GM21526 (cell line): Measurements from ENCODE around the gene MYL7.
A peak's percentile ranks its signal among the peaks of the same experiment; 100 is the strongest.

Experiments used
- ATAC-seq: cut with Tn5 transposase; IDR thresholded peaks from one replicate; pipeline ENCODE4 v1.9.1; 2021; ENCODE audit warnings: moderate library complexity; ENCODE audit not compliant: unreplicated experiment, low FRiP score

Gene MYL7

DNA sequence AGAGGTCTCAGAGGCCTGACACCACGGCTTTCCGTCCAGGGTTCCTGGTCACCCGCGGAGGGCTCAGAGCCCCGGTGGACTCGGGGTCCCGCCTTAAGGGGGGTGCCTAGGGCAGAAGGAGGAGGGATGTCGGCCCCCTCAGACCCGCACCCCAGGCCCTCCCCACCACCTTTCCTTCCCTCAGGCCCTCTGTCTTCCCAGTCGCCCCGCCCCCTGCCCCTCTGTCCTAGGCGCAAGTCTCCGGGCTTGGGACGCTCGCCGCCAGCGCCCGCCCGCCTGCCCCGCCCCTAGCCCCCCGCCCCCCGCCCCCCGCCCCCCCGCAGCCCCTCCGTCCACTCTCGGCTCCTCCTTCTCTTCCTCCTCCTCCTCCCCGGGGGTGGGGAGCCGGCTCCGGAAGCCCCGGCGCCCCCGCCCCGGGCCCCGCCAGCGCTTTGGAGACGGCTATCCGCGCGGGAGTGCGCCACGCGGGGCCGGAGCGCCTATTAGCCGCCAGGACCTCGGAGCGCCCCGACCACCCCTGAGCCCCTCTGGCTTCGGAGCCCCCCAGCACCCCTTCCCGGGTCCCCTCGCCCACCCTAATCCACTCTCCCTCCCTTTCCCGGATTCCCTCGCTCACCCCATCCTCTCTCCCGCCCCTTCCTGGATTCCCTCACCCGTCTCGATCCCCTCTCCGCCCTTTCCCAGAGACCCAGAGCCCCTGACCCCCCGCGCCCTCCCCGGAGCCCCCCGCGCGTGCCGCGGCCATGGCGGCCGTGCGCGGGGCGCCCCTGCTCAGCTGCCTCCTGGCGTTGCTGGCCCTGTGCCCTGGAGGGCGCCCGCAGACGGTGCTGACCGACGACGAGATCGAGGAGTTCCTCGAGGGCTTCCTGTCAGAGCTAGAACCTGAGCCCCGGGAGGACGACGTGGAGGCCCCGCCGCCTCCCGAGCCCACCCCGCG, 36.9 kb downstream of the MYL7 start, which contains the start of gene AEBP1:
Gene AEBP1, plus strand, starts transcription at position 423 of the 937 bp plus-strand sequence. Its CDS starts 321 bp downstream, at position 744.
- ATAC-seq, result no peak

DNA sequence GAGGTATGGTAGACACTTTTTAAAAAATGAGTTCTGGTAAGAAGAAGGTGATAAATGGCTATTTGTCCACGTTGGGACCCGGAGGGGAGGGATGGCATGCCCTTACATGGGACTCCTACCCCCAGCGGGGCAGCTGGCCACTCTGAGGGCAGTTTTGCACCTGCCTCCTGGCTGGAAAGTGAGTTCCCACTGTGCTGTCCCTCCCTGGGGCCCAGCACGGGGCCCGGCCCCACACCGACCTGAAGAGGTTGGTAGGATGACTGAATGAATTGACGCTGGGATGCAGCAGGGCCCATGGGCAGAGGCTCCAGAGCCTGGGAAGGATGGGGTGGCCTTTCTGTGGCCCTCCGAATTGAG, 37.6 kb downstream of the MYL7 start:
- no peak for ATAC-seq

DNA sequence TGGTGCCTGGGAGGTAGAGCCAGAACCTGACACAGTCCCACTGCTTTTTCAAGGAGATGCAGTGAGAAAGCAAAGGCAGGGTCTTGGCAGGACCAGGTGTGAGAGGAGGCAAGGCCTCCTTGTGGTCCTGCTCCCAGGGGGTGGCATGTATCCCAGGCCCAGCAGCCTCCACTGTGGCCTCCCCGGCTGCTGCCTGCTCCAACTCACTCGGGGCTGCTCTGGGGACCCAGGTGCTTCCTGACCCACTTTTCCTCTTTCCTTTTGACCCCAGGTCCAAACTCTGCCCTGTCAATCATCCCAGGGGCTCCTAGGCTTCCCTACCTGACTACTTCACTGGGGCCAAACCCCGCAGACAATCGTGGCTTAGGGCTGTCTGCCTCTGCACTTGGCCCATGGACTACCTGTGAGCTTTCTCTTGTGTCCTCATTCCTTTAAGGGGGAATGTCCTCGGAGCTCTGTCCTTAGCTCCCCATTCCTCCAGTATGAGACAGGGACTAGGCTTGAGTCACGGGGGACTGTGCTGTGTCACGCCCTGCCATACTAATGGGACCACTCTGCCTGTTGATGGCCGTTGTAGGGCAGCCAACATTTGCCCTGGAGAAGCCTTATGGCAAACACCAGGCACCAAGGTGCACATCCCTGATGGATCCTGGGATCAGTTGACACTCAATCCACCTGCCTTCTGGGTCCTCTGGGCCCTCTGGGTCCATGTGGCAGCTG, 38.1 kb downstream of the MYL7 start:
- no peak for ATAC-seq

DNA sequence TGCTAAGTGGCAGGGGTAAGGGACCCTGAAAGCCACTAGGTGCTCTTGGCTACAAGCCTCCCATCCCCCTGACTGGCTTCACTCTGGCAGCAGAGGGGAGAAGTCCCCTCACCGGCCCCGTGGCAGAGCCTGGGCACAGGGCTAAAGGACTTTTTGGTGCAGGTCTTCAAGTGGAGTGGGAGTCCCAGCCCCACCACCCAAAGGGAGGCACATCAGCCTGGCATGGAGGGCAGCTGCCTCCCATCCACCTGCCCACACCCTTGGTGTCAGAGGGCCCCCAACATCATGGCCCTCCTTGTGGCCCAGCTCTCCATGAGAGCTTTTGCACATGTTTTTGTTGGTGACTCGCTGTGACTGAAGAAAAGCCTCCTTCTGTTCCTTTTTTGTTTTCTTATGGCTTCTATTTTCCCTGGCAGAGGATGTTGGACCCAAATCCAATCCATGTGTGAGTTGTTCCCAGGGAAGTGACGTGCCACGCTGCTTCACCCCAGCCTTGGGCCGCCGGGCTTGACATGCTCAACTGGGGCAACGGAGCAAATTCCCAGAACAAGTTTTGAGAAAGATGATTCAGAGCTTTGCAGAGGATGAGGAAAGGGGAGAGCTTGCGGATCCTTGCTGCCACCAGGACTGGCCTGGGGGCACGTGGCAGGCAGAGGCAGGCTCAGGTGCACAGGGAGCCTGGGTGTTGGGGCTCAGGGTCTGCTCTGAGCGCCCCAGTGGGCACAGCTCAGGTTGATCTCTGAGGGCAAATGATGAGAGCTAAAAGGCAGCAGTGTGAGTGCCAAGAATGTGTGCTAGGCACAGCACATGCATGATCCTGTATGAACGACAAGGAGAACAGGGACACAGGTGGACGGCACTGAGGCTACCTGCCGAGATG, 38.9 kb downstream of the MYL7 start:
- ATAC-seq, result no peak

DNA sequence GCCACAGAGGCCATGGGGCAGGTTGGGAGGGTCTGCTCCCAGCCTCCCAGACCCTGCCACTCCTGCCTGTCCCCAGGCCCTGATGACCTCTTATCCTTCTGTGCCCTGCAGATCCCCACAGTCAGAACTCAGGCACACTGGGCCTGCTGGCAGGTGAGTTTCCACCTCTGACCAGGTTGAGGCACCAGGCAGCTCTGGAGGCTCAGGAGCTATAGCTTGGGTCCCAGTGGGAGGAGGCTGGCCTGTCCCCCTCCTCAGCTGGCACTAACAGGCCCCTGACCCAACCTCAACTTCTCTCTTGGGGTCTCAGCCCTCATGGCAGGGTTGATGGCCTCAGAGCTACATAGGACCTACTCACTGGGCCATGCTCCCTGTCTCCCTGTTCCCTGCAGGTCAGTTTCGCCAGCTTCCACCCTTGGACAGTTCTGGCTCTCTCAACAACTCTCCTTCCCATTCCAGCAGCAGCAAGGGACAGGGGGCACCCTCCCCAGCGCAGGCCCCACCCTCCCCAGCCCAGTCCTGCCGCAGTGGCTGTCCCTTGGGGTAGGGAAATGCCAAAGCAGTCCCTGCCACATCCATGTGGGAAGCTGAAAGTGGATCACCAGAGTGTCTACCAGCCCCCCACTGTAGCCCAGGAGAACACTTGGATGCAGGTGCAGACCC, 39.7 kb downstream of the MYL7 start:
- ATAC-seq, result no peak

DNA sequence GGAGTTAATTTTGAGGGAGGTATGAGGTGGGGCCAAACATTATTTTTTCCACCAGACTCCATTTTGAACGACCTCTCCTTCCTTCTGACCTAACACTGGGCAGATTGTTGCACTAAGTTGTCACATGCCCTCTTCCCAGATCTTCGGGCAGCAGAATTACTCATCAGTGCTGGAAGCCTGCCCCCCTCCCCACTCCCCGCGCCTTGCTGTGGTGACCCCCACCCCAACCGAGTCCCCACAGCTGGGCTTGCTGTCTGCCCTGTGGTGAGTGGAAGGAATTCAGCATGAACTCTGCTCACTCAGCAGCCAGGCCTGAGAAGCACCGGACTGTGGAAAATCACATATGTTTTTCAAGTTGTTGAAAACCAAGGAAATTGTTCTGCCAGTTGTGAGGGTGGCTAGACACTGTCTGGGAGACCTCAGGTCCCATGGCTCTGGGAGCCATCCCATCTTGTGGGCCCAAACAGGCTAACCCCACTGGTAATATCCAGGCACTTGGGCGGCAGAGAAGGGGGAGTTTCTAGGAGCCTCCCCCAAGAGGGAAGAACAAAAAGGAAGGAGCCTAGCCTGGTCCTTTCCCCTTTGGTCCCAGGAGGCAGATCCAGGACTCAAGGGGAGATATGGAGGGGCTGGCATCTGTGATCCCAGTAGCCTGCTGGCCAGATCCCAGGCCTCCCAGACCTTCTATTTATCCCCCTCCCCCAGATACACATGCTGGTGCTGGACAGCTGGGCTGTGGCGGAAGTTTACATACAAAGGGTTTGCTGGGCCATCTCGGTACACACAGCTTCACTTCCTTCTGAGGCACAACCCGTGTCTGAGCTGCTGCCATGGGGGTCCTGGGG, 40.5 kb downstream of the MYL7 start:
- no peak for ATAC-seq

DNA sequence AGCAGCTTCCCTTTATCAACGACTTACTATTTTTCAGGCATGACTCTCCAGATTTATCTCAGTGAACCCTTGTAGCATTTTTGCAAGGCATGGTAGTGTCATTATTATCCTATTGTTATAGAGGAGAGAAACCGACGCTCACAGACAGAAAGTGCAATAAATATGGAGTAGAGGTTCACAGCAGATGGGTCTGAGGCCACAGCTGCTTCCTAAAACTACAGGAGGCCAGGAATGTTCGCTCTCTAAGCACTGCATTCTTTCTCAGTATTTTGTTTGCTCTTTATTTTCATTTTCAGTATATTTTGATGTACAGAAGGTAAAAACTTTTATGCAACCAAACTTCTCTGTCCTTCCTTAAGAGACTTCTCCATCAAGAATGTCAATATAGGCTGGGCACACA, 41.5 kb downstream of the MYL7 start:
- ATAC-seq, result no peak

DNA sequence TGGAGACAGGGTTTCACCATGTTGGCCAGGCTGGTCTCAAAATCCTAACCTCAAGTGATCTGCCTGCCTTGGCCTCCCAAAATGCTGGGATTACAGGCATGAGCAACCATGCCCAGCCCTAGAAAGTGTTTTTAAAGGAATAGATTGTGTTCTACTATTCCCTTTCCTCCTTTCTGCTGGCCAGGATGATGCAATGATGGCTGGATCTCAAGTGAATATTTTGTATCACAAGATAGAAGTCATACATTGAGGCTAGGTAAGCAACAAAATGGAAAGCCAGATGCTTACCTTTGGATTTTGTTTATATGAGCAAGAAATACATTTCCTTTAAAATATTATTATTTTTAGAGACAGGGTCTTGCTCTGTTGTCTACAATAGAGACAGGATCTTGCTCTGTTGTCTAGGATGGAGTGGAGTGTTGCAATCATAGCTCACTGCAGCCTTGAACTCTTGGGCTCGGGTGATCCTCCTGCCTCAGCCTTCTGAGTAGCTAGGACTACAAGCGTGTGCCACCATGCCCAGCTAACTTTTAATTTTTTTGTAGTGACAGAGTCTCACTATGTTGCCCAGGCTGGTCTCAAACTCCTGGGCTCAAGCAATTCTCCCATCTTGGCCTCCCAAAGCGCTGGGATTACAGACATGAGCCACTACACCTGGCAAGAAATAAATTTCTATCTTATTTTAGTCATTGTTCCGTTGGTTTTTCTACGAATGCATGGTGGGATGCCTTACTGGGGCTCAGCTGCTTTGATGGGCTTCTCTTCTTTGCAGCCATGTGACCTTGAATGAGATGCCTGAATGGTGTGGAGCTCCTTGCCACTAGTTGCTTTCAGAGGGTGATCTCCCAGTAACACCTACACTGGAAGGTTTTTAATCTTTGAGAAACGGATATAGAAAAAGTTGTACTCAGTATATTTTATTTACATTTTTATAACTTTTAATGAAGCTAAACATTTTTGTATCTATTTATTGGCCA, 42.8 kb downstream of the MYL7 start:
- ATAC-seq, result no peak

DNA sequence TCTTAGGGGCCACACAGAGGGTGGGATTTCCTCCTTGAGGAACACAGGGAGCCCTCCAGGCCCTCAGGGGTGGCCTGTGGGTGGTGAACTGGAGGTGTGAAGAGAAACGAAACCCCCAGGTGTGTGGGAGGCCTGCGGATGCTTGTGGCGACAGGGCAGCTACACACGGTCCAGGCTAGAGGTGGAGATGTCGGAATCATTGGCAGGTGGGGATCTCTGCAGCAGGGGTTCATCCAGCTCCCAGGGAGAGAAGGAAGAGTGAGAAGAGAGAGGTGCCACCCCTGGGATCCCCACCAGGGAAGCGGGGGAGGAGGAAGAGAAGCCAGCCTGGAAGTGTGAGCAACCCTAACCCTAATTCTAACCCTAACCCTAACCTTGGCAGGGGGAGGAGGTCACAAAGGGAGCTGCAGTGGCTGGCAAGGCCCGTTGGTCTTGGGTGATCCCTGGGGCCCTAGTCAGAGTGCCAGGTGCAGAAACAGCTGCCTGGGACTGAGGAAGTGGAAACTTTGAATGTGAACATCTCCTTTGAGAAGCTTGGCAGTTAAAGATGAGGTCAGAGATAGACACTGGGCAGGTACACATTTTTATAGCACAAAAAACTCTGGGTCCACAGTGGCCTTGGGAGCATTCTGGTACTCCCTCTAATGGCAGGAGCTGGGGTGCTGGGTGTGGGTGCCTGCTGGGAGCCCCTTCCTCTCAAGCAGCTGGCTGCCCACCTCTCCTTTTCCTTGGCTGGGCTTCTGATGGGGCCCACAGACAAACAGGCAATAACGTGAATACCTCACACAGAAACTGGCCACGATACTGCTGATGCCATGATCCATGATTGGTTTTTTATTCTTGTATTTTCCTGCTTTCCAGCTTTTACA, 43.8 kb downstream of the MYL7 start:
- ATAC-seq, result peak; percentile 64

DNA sequence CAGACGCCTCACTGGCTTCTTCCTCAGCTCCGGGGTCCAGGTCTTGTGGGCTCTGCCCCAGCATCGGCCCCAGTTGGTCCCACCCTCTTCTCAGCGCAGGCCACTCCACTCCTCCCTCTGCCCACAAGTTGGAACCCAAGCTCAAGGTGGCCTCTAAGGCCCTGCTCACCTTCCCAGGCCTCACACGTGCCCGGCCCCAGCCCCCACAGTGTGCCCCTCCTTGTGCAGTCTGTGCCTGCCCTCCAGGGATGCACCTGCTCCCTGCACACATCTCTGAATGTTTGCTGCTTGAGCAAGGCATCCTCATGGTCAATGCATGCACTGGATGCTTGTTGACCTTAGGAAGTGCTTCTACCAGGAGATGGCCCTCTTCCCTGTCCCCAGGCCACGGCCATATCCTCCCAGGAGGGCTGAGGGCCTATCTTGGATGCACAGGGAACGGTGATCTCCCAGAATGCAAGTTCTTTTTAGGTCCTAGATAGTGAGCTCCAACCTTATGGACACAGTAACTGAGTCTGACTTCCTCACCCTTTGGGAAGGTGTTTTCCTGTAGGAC, 44.7 kb downstream of the MYL7 start:
- no peak for ATAC-seq

DNA sequence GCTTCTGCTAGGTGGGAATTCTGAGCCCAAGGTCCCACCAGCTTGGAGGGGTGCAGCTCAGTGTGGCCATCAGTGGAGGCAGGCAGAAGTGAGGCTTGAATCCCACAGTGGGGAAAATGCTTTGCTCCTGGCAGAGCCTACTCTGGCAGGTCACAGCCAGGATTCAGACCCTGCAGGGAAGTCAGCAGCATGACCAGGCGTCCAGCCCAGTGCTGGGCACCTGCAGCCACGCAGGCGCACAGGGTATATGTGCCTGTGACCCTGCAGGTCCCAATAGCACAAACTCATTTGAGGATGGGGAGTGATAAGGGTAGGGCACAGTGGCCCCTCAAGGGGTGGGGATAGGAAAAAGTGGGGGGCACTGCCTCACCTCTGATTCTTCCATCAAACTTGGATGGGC, 45.4 kb downstream of the MYL7 start:
- ATAC-seq, result no peak

DNA sequence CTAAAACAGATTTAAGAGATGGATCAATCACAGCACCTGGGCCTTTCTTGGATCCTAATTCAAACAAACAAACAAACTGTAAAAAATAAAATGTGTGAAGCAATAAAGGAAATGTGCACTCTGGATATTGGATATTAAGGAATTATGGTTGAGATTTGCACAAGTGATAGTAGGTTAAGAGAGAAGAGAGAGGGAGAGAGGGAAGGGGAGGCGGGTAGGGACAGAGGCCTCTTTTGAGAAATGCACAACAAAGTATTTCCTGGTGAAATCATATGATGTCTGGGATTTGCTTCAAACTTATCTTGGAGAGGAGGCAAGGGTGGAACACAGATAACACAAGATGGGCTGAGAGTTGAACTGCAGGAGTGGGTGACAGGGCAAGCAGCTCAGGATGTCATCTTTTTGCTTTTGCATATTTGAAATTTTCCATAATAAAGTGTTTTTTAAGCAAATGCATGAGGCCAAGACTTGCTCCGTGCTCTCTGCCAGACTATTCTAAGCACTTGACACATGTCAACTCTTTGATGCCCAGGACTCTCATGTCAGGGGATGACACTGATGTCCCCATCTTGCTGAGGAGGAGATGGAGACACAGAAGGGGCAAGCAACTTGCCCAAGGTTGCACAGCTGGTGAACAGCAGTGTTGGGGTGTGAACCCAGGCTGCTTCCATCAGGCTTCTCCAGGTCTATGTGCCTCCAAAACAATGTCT, 46.1 kb downstream of the MYL7 start:
- no peak for ATAC-seq

DNA sequence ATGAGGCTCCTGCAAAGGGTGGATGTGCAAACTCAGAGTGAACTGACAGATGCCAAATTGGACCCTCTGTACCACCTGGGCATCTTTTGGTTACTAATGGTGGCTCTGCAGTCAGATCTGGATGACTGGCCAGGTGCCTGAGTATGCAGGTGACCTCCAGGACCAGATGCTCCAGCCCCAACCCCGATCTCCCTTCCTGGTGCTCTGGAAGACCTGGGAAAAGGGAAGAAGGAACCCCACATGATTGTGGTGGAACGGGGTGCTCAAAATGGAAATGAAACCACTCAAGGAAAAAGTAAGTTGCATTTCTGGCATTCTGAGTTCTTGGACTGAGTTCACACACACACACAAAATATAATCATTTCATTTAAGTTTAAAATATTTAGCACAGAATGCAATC, 46.8 kb downstream of the MYL7 start:
- no peak for ATAC-seq

DNA sequence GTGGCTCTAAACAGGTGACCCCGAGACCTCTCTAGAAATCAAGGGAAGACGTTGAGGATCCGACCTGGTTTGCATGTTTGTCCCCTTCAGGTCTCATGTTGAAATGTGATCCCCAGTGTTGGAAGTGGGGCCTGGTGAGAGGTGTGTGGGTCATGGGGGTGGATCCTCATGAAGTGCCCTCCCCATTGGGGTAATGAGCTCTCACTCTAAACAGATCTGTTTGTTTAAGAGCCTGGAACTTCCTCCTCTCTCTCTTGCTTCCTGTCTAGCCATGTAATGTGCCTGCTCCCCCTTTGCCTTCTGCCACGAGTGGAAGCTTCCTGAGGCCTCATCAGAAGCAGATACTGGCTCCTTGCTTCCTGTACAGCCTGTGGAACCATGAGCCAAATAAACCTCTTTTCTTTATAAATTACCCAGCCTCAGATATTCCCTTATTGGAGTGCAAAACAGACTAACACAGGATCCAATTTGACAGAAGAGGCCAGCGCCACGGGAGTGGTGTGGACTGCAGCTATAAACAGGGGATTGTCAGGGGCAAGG, 48.0 kb downstream of the MYL7 start:
- ATAC-seq, result no peak
